NCI-H345 treated with DMSO at 0.1 percent for 48 hours (cell line): ENCODE data around the gene KCNK18.
A peak's percentile ranks its signal among the peaks of the same experiment; 100 is the strongest.

Source experiments
- DNase-seq: peaks from one replicate; lab custom pipeline; 2025; ENCODE audit not compliant: unreplicated experiment; lab: John Stamatoyannopoulos, UW

Gene KCNK18

GRCh38 chr10:117197189-117197588 lies at the start of gene KCNK18:
Gene KCNK18 (plus strand): TSS chr10:117197489. CDS start chr10:117197489, 0 bp downstream.
- DNase-seq: no peak

GRCh38 chr10:117148284-117148683 lies 49.0 kb upstream of the KCNK18 start:
- DNase-seq: no peak

GRCh38 chr10:117152668-117153067 lies 44.6 kb upstream of the KCNK18 start:
- DNase-seq: no peak

GRCh38 chr10:117158297-117158696 lies 39.0 kb upstream of the KCNK18 start:
- DNase-seq: no peak

GRCh38 chr10:117159390-117159789 lies 37.9 kb upstream of the KCNK18 start:
- DNase-seq: no peak

- DNase-seq: no peak
These were observed 36.7 kb upstream of the KCNK18 start for GRCh38 chr10:117160567-117160966.

- DNase-seq: no peak
These were observed 35.8 kb upstream of the KCNK18 start for GRCh38 chr10:117161386-117162033.

- no peak for DNase-seq
These were observed 34.9 kb upstream of the KCNK18 start for GRCh38 chr10:117162093-117163060.

GRCh38 chr10:117163061-117163953 lies 34.0 kb upstream of the KCNK18 start:
- DNase-seq: no peak

- DNase-seq: no peak
These were observed 33.2 kb upstream of the KCNK18 start for GRCh38 chr10:117163954-117164548.

- no peak for DNase-seq
These were observed 32.4 kb upstream of the KCNK18 start for GRCh38 chr10:117164592-117165537.

GRCh38 chr10:117165538-117166417 lies 31.5 kb upstream of the KCNK18 start:
- DNase-seq: no peak

GRCh38 chr10:117166418-117167345 lies 30.6 kb upstream of the KCNK18 start:
- DNase-seq: no peak

- no peak for DNase-seq
These were observed 29.9 kb upstream of the KCNK18 start for GRCh38 chr10:117167346-117167788.

- DNase-seq: peak; percentile 28
These were observed 29.3 kb upstream of the KCNK18 start for GRCh38 chr10:117167789-117168674.

- DNase-seq: no peak
These were observed 28.6 kb upstream of the KCNK18 start for GRCh38 chr10:117168729-117169128.
